Upper lobe of left lung (tissue), 6 donors: ENCODE measurements around the gene DHRS4. TPM values are rescaled to one million over a fixed set of nuclear protein-coding genes. Genes with fewer than 3 reads are reported as not detected.

ENCODE experiments used
- ATAC-seq, 2 donors: fragments of 200-7000 bp; cut with Tn5 transposase; one replicate each; pipeline ENCODE4 v1.9.1; 2022; ENCODE audit warnings: mild to moderate bottlenecking in 2 of 2, moderate library complexity in 2 of 2; ENCODE audit not compliant: low FRiP score in 2 of 2
- DNase-seq, 2 donors: peaks; one replicate each; pipeline ENCODE4 v3.0.0-alpha.2; 2019 to 2020
- H3K27ac ChIP-seq, 4 donors: fragments of 200-600 bp; sonication (generic); one replicate each; pipeline ENCODE4 v1.5.1; 2016 to 2019
- H3K27me3 ChIP-seq, 4 donors: fragments of 200-600 bp; sonication (generic); one replicate each; pipeline ENCODE4 v1.5.1; 2017 to 2019
- H3K36me3 ChIP-seq, 4 donors: fragments of 200-600 bp; sonication (generic); one replicate each; pipeline ENCODE4 v1.5.1; 2016 to 2019
- H3K4me1 ChIP-seq, 4 donors: fragments of 200-600 bp; sonication (generic); one replicate each; pipeline ENCODE4 v1.5.1; 2018 to 2019
- H3K4me3 ChIP-seq, 4 donors: fragments of 200-600 bp; sonication (generic); one replicate each; pipeline ENCODE4 v1.5.1; 2017 to 2019; ENCODE audit warnings: mild to moderate bottlenecking in 2 of 4, moderate library complexity in 1 of 4
- H3K9me3 ChIP-seq, 4 donors: fragments of 200-600 bp; sonication (generic); one replicate each; pipeline ENCODE4 v1.5.1; 2018 to 2019
- CTCF ChIP-seq, 6 experiments: fragments of 450-650 bp in 4 of 6; fragments of 200-600 bp in 2 of 6; sonication (generic) in 2 of 6; IDR thresholded peaks; one replicate each; pipeline ENCODE4 v1.5.1; 2016 to 2019; ENCODE audit warnings: antibody characterized with exemption in 6 of 6
- EP300 ChIP-seq, 4 donors: sonication (generic); formaldehyde crosslinking; IDR thresholded peaks; one replicate each; pipeline ENCODE4 v1.5.1; 2017; ENCODE audit warnings: antibody characterized with exemption in 4 of 4, control low read depth in 2 of 4
- POLR2A ChIP-seq, 4 donors: fragments of 450-650 bp; IDR thresholded peaks; one replicate each; pipeline ENCODE4 v1.5.1; 2016 to 2017; ENCODE audit warnings: antibody characterized with exemption in 4 of 4, mild to moderate bottlenecking in 2 of 4
- POLR2AphosphoS5 ChIP-seq, 2 donors: sonication (generic); formaldehyde crosslinking; IDR thresholded peaks; one replicate each; pipeline ENCODE4 v1.5.1; 2017; ENCODE audit warnings: antibody characterized with exemption in 2 of 2
- WGBS, 2 donors: methylation state at CpG; one replicate each; pipeline ENCODE4 v1.1.5; 2017 to 2018; 5-methylcytosine and 5-hydroxymethylcytosine counted together
- total RNA-seq, 6 donors: library from RNA; depleted of rRNA in 4 of 6; stranded (reverse); fragments of >200 nt in 4 of 6; gene quantifications; one replicate each; pipeline versions ENCODE4 v1.1.0 to v1.2.1, GENCODE V29; 2016 to 2021
- donor health status: DM: no; HTN: no; CAD: no; lungs with moderate emphysema.
- donor health status: DM: no; HTN: yes; CAD: no; lungs with severe emphysema.

The DHRS4 gene
- total RNA-seq, 6 donors from 2014 or later = 30.3 to 57.9 (median 33.8) TPM

GRCh38 chr14:23916004-23916403 lies 37.6 kb upstream of the DHRS4 start:
- DNase-seq (no peak), ATAC-seq (peak in 1 of 2 donors; percentile 88)
- Histone ChIP-seq H3K4me3 (no peak overlapping the region), H3K27me3 (no peaks in the 10 kb centered on the region), H3K9me3 (no peaks in the 10 kb centered on the region), H3K4me1 (peaks cover 0 to 8% (median 4%) of the 10 kb centered on the region in 4 donors), H3K36me3 (no peaks in the 10 kb centered on the region), H3K27ac (no peak overlapping the region)
- 42 to 56% methylated on average over 3 of the region's 3 CpGs for WGBS, 2 donors
- no peak for TF ChIP-seq POLR2A (IDR thresholded peaks at IDR 0.05)
- no peak for TF ChIP-seq CTCF (IDR thresholded peaks at IDR 0.05)
- TF ChIP-seq POLR2AphosphoS5 (IDR thresholded peaks at IDR 0.05) = no peak
- TF ChIP-seq EP300 (IDR thresholded peaks at IDR 0.05) = no peak

GRCh38 chr14:23916446-23916845 lies 37.1 kb upstream of the DHRS4 start:
- no peak for DNase-seq
- H3K4me3 ChIP-seq = no peak overlapping the region
- WGBS, 2 donors = 67 to 78% methylated on average over 5 of the region's 5 CpGs
- TF ChIP-seq EP300 (IDR thresholded peaks at IDR 0.05) (no peak), POLR2AphosphoS5 (IDR thresholded peaks at IDR 0.05) (no peak), CTCF (IDR thresholded peaks at IDR 0.05) (no peak), POLR2A (IDR thresholded peaks at IDR 0.05) (no peak)
- H3K4me1 ChIP-seq = peaks cover 0 to 8% (median 4%) of the 10 kb centered on the region in 4 donors
- H3K9me3 ChIP-seq = no peaks in the 10 kb centered on the region
- peak; percentile 40 to 77 for ATAC-seq
- H3K36me3 ChIP-seq = no peaks in the 10 kb centered on the region
- no peak overlapping the region for H3K27ac ChIP-seq
- no peaks in the 10 kb centered on the region for H3K27me3 ChIP-seq

GRCh38 chr14:23922545-23922944 lies 31.0 kb upstream of the DHRS4 start:
- Histone ChIP-seq H3K9me3 (no peaks in the 10 kb centered on the region), H3K27me3 (no peaks in the 10 kb centered on the region), H3K4me1 (no peaks in the 10 kb centered on the region), H3K4me3 (no peak overlapping the region), H3K36me3 (no peaks in the 10 kb centered on the region), H3K27ac (no peak overlapping the region)
- 75 to 85% methylated on average over 1 of the region's 1 CpG for WGBS, 2 donors
- TF ChIP-seq POLR2A (IDR thresholded peaks at IDR 0.05) = no peak
- TF ChIP-seq POLR2AphosphoS5 (IDR thresholded peaks at IDR 0.05) = no peak
- TF ChIP-seq CTCF (IDR thresholded peaks at IDR 0.05) = no peak
- no peak for TF ChIP-seq EP300 (IDR thresholded peaks at IDR 0.05)
- ATAC-seq (no peak), DNase-seq (no peak)

GRCh38 chr14:23925523-23926075 lies 28.0 kb upstream of the DHRS4 start:
- ATAC-seq (no peak), DNase-seq (no peak)
- no peaks in the 10 kb centered on the region for H3K27me3 ChIP-seq
- H3K4me1 ChIP-seq = no peaks in the 10 kb centered on the region
- H3K9me3 ChIP-seq = no peaks in the 10 kb centered on the region
- H3K27ac ChIP-seq = no peak overlapping the region
- TF ChIP-seq POLR2AphosphoS5 (IDR thresholded peaks at IDR 0.05) (no peak), POLR2A (IDR thresholded peaks at IDR 0.05) (no peak), EP300 (IDR thresholded peaks at IDR 0.05) (no peak), CTCF (IDR thresholded peaks at IDR 0.05) (no peak)
- 94 to 96% methylated on average over 7 of the region's 7 CpGs for WGBS, 2 donors
- no peaks in the 10 kb centered on the region for H3K36me3 ChIP-seq
- no peak overlapping the region for H3K4me3 ChIP-seq

- 92 to 95% methylated on average over 11 of the region's 11 CpGs for WGBS, 2 donors
- H3K4me1 ChIP-seq = no peaks in the 10 kb centered on the region
- H3K4me3 ChIP-seq = no peak overlapping the region
- no peak for TF ChIP-seq EP300 (IDR thresholded peaks at IDR 0.05)
- no peak for TF ChIP-seq POLR2AphosphoS5 (IDR thresholded peaks at IDR 0.05)
- TF ChIP-seq CTCF (IDR thresholded peaks at IDR 0.05) = no peak
- no peak for TF ChIP-seq POLR2A (IDR thresholded peaks at IDR 0.05)
- H3K27ac ChIP-seq = no peak overlapping the region
- no peaks in the 10 kb centered on the region for H3K9me3 ChIP-seq
- ATAC-seq (peak in 1 of 2 donors; percentile 16), DNase-seq (peak in 1 of 2 donors; percentile 78)
- no peaks in the 10 kb centered on the region for H3K36me3 ChIP-seq
- H3K27me3 ChIP-seq = no peaks in the 10 kb centered on the region
Observed at GRCh38 chr14:23926543-23926942, 27.0 kb upstream of the DHRS4 start.
